ENCODE measurements around the gene ZNF274. TPM values are rescaled to one million over a fixed set of nuclear protein-coding genes. Genes with fewer than 3 reads are reported as not detected.
"Not testable (repeated sequence)": the region's sequence is repeated elsewhere in the genome, so short reads cannot be mapped to it uniquely, and the experiment has no call there.

Gene ZNF274
- polyA plus RNA-seq, 1 donor = 36.5 TPM

GRCh38 chr19:58243351-58243750 lies 60.5 kb downstream of the ZNF274 start:
- Histone ChIP-seq H3K9me3 (ENCODE audit: control insufficient read depth, low read depth, low read length) (peaks cover 95% of the 10 kb centered on the region), H3K36me3 (ENCODE audit: control insufficient read depth, insufficient read depth, low read length) (peaks cover 79% of the 10 kb centered on the region), H3K4me3 (ENCODE audit: low read length) (no peak overlapping the region), H3K27ac (ENCODE audit: low read length) (no peak overlapping the region), H3K27me3 (ENCODE audit: control insufficient read depth, insufficient read depth, low read length) (no peaks in the 10 kb centered on the region), H3K4me1 (ENCODE audit: control insufficient read depth, insufficient read depth, low read length) (no peaks in the 10 kb centered on the region)
- WGBS (ENCODE audit: insufficient coverage, low lambda C conversion rate) = no CpG with 5 or more reads among the region's 6 CpGs
- no peak for DNase-seq

GRCh38 chr19:58248886-58249285 lies 66.0 kb downstream of the ZNF274 start:
- Histone ChIP-seq H3K36me3 (ENCODE audit: control insufficient read depth, insufficient read depth, low read length) (peaks cover 78% of the 10 kb centered on the region), H3K4me1 (ENCODE audit: control insufficient read depth, insufficient read depth, low read length) (no peaks in the 10 kb centered on the region), H3K27ac (ENCODE audit: low read length) (no peak overlapping the region), H3K27me3 (ENCODE audit: control insufficient read depth, insufficient read depth, low read length) (no peaks in the 10 kb centered on the region), H3K9me3 (ENCODE audit: control insufficient read depth, low read depth, low read length) (peaks cover 62% of the 10 kb centered on the region), H3K4me3 (ENCODE audit: low read length) (no peak overlapping the region)
- WGBS (ENCODE audit: insufficient coverage, low lambda C conversion rate) = no CpG with 5 or more reads among the region's 3 CpGs
- no peak for DNase-seq

GRCh38 chr19:58252102-58252685 lies 69.3 kb downstream of the ZNF274 start:
- H3K27ac ChIP-seq (ENCODE audit: low read length) = no peak overlapping the region
- no peaks in the 10 kb centered on the region for H3K27me3 ChIP-seq (ENCODE audit: control insufficient read depth, insufficient read depth, low read length)
- H3K36me3 ChIP-seq (ENCODE audit: control insufficient read depth, insufficient read depth, low read length) = peaks cover 68% of the 10 kb centered on the region
- H3K9me3 ChIP-seq (ENCODE audit: control insufficient read depth, low read depth, low read length) = peaks cover 60% of the 10 kb centered on the region
- no peaks in the 10 kb centered on the region for H3K4me1 ChIP-seq (ENCODE audit: control insufficient read depth, insufficient read depth, low read length)
- no peak overlapping the region for H3K4me3 ChIP-seq (ENCODE audit: low read length)
- peak in 1 of 2 donors; percentile 22 for DNase-seq
- WGBS (ENCODE audit: insufficient coverage, low lambda C conversion rate) = 100% methylated on average over 2 of the region's 2 CpGs

- not testable (repeated sequence) for DNase-seq; H3K27me3 ChIP-seq (ENCODE audit: control insufficient read depth, insufficient read depth, low read length); H3K27ac ChIP-seq (ENCODE audit: low read length); H3K4me1 ChIP-seq (ENCODE audit: control insufficient read depth, insufficient read depth, low read length); H3K4me3 ChIP-seq (ENCODE audit: low read length)
- peaks cover 84% of the 10 kb centered on the region for H3K36me3 ChIP-seq (ENCODE audit: control insufficient read depth, insufficient read depth, low read length)
- no CpG with 5 or more reads among the region's 4 CpGs for WGBS (ENCODE audit: insufficient coverage, low lambda C conversion rate)
- peaks cover 92% of the 10 kb centered on the region for H3K9me3 ChIP-seq (ENCODE audit: control insufficient read depth, low read depth, low read length)
Measured at GRCh38 chr19:58258259-58258658, 75.4 kb downstream of the ZNF274 start.

GRCh38 chr19:58261600-58261967 lies 78.7 kb downstream of the ZNF274 start:
- Histone ChIP-seq H3K4me3 (ENCODE audit: low read length) (no peak overlapping the region), H3K9me3 (ENCODE audit: control insufficient read depth, low read depth, low read length) (peaks cover 96% of the 10 kb centered on the region), H3K27me3 (ENCODE audit: control insufficient read depth, insufficient read depth, low read length) (no peaks in the 10 kb centered on the region), H3K27ac (ENCODE audit: low read length) (no peak overlapping the region), H3K36me3 (ENCODE audit: control insufficient read depth, insufficient read depth, low read length) (peaks cover 62% of the 10 kb centered on the region), H3K4me1 (ENCODE audit: control insufficient read depth, insufficient read depth, low read length) (no peaks in the 10 kb centered on the region)
- no peak for DNase-seq
- WGBS (ENCODE audit: insufficient coverage, low lambda C conversion rate) = no CpG with 5 or more reads among the region's 3 CpGs

GRCh38 chr19:58261968-58262921 lies 79.4 kb downstream of the ZNF274 start:
- Histone ChIP-seq H3K27me3 (ENCODE audit: control insufficient read depth, insufficient read depth, low read length) (no peaks in the 10 kb centered on the region), H3K9me3 (ENCODE audit: control insufficient read depth, low read depth, low read length) (peaks cover 96% of the 10 kb centered on the region), H3K4me1 (ENCODE audit: control insufficient read depth, insufficient read depth, low read length) (no peaks in the 10 kb centered on the region), H3K4me3 (ENCODE audit: low read length) (no peak overlapping the region), H3K36me3 (ENCODE audit: control insufficient read depth, insufficient read depth, low read length) (peaks cover 60% of the 10 kb centered on the region), H3K27ac (ENCODE audit: low read length) (no peak overlapping the region)
- DNase-seq = no peak
- WGBS (ENCODE audit: insufficient coverage, low lambda C conversion rate) = 100% methylated on average over 4 of the region's 19 CpGs

GRCh38 chr19:58262922-58263296 lies 80.0 kb downstream of the ZNF274 start:
- H3K27me3 ChIP-seq (ENCODE audit: control insufficient read depth, insufficient read depth, low read length) = no peaks in the 10 kb centered on the region
- no peaks in the 10 kb centered on the region for H3K4me1 ChIP-seq (ENCODE audit: control insufficient read depth, insufficient read depth, low read length)
- peaks cover 95% of the 10 kb centered on the region for H3K9me3 ChIP-seq (ENCODE audit: control insufficient read depth, low read depth, low read length)
- WGBS (ENCODE audit: insufficient coverage, low lambda C conversion rate) = no CpG with 5 or more reads among the region's 7 CpGs
- H3K27ac ChIP-seq (ENCODE audit: low read length) = no peak overlapping the region
- DNase-seq = no peak
- H3K4me3 ChIP-seq (ENCODE audit: low read length) = no peak overlapping the region
- H3K36me3 ChIP-seq (ENCODE audit: control insufficient read depth, insufficient read depth, low read length) = peaks cover 53% of the 10 kb centered on the region

Other genes with a start within 250 kb of the ZNF274 start
- gene ZNF418, start 247.7 kb upstream of the ZNF274 start, polyA plus RNA-seq = 16.5 TPM
- 7.7 TPM for gene ZNF256, start 235.4 kb upstream of the ZNF274 start, polyA plus RNA-seq
- gene C19orf18, start 208.5 kb upstream of the ZNF274 start, polyA plus RNA-seq = 1.2 TPM
- 18.5 TPM for gene ZNF606, start 180.2 kb upstream of the ZNF274 start, polyA plus RNA-seq
- gene ZSCAN1, start 149.0 kb upstream of the ZNF274 start, polyA plus RNA-seq = 0.73 TPM
- gene ZNF135, start 123.8 kb upstream of the ZNF274 start, polyA plus RNA-seq = 8.2 TPM
- 67.9 TPM for gene ZSCAN18, start 84.8 kb upstream of the ZNF274 start, polyA plus RNA-seq
- 12.2 TPM for gene ZNF329, start 32.3 kb upstream of the ZNF274 start, polyA plus RNA-seq
- gene ZNF544, start 45.9 kb downstream of the ZNF274 start, polyA plus RNA-seq = 33.8 TPM
- gene ZNF8, start 95.9 kb downstream of the ZNF274 start, polyA plus RNA-seq = 5.1 TPM
- gene ERVK3-1, start 122.3 kb downstream of the ZNF274 start, polyA plus RNA-seq = 59.3 TPM
- 3.2 TPM for gene ZSCAN22, start 143.9 kb downstream of the ZNF274 start, polyA plus RNA-seq
- 1.8 TPM for gene A1BG, start 170.4 kb downstream of the ZNF274 start, polyA plus RNA-seq
- gene ZNF497, start 179.7 kb downstream of the ZNF274 start, polyA plus RNA-seq = 2.1 TPM
- gene ZNF837, start 198.0 kb downstream of the ZNF274 start, polyA plus RNA-seq = 4.3 TPM
- gene RPS5, start 204.2 kb downstream of the ZNF274 start, polyA plus RNA-seq = 1,486 TPM
- not detected for gene RNF225, start 212.6 kb downstream of the ZNF274 start, polyA plus RNA-seq
- 7.1 TPM for gene ZNF584, start 225.6 kb downstream of the ZNF274 start, polyA plus RNA-seq